SHP77 (cell line): ENCODE results near the gene CFAP298.
"Not testable (repeated sequence)": the region's sequence is repeated elsewhere in the genome, so short reads cannot be mapped to it uniquely, and the experiment has no call there.

Experiments used
- DNase-seq, 2 experiments: peaks; one replicate each; lab custom pipeline; 2025; lab: John Stamatoyannopoulos, UW

CFAP298 gene

DNA sequence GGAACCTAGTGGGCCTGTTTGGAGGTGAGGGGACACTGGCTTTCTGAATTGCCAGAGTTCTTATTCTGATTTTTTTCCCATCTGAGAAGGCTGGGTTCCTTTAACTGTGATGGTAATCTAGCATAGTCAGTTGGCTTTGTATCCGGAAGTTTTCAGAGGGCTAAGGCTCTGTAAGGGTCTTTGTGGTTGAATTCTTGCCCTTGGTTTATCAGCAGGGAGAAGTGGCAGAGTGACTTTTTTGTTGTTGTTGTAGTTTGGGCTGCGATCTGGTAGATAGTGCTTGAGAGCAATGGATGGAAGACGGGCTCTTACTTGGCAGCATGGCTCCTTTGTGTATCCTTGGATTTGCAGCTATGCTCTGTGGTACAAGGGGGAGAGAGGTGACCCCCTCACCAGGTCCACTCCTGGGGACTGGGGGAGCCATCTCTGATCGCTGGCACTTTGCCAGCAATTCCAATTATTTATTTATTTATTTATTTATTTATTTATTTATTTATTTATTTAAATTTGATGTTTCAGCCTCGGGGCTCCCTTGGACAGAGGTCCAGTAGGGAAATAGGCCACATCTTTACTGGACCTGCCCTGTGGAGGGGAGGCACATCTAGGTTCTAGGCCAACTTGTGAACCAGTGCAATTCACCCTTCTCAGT, 45.3 kb downstream of the CFAP298 start:
- DNase-seq: no peak

DNA sequence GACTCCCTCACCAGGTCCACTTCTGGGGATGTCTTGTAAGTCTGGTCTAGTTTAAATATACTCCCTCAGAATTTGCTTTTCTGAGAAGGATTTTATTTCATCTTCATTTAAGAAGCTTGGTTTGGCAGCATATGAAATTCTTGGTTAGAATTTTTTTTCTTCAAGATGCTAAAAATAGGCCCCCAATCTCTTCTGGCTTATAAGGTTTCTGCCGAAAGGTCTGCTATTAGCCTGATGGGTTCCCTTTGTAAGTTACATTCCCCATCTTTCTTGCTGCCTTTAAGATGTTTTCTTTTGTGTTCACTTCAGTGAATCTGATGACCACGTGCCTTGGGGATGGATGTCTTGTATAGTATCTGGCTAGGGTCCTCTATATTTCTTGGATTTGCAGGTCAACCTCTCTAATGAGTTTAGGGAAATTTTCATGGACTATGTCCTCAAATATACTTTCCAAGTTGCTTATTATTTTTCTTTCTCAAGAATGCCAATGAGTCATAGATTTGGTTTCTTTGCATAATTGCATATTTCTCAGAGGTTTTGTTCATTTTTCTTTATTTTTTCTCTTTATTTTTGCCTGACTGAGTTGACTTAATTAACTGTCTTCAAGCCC, 46.2 kb downstream of the CFAP298 start:
- DNase-seq: no peak

DNA sequence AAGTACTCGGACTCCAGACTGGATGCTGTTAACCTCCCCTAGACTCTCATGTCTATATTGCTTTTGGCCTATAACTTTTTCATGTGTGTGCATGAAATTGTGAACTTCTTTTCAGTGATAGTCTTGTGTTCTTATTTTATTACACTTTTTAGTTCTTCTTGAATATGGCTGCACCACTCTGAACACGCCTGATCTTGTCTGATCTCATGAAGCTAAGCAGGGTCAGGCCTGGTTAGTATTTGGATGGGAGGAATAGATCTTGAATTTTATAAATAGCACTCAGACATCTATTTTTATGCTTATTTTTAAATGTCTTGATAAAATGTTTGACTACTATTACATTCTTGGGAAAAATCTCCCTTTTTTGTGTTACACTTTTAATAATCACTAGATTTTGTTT, 49.3 kb downstream of the CFAP298 start:
- no peak for DNase-seq

DNA sequence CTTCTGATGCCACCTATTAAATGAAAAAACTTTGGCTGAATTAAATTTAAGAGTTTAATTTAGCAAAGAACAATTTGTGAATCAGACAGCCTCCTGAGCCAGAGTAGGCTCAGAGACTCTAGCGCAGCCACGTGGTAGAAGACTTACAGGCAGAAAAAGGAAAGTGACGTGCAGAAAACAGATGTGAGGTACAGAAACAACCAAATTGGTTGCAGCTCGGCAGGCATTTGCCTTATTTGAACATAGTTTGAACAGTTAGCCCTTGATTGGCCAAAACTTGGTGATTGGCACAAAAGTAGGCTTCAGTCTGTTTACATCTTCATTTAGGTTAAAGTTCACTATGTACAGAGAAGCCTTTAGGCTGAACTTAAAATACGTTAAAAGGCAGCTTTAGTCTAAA, 49.8 kb downstream of the CFAP298 start:
- no peak for DNase-seq

DNA sequence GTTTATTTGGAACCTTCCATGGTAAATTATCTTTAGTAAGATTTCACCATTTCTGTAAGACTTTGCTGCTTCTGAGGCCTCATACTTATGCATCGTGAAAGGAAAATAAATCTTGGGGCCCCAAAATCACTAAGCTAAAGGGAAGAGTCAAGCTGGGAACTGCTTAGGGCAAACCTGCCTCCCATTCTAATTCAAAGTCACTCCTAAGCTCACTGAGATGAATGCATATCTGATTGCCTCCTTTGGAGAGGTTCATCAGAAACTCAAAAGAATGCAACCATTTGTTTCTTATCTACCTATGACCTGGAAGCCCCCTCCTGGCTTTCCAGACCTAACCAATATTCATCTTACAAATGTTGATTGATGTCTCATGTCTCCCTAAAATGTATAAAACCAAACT, 50.7 kb downstream of the CFAP298 start:
- not testable (repeated sequence) for DNase-seq

DNA sequence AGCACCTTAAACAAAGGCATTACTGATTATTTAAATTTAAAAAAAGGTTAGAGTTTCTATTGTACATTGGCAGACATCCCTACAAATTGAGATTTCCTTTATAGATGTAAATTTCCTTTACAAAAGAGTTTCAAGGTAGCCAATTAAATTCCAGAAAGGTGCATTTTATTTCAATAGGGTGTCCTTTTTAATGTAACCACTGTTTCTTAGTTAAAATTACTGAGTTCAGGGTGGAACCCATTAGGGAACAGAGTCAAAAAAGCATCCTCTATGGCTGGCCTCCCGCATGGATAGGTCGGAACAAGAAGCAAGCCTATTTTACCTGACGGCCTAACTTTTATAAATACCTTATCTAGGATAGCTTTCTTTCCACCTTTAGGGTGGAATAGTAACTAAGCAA, 51.3 kb downstream of the CFAP298 start:
- no peak for DNase-seq

DNA sequence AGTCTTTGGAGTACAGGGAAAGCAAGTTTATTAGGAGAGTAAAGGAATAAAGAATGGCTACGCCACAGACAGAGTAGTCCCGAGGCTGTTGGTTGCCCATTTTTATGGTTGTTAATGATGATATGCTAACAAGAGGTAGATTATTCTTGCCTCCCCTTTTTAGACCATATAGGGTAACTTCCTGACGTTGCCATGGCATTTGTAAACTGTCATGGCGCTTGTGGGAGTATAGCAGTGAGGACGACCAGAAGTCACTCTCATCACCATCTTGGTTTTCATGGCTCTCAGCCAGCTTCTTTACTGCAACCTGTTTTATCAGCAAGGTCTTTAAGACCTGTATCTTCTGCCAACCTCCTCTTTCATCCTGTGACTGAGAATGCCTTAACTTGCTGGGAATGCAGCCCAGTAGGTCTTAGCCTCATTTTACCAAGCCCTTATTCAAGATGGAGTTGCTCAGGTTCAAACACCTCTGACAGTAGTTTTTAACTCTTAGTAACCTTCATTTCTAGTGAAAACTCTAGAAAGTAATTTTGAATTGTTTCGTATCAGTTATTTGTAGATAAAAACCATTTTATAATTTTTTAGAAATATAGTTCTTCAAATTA, 53.1 kb downstream of the CFAP298 start:
- no peak for DNase-seq

DNA sequence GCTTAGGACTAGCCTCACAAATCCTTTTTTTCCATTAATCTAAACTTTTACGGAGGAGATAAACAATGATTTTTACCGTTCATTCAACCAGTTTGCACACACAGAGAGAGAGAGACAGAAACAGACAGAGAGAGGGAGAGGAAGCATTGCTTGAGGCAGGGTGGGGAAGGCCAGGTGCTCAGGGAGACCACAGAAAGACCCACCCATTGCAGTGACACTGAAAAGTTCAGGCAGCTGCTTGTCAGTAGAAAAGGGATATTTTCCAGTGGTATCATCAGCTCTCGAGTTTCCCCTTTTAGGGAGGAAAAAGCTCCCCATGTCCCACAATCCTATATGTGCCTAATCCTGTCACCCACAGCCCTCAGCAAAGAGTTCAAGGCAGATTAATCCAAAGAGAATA, 54.1 kb downstream of the CFAP298 start:
- DNase-seq: no peak

DNA sequence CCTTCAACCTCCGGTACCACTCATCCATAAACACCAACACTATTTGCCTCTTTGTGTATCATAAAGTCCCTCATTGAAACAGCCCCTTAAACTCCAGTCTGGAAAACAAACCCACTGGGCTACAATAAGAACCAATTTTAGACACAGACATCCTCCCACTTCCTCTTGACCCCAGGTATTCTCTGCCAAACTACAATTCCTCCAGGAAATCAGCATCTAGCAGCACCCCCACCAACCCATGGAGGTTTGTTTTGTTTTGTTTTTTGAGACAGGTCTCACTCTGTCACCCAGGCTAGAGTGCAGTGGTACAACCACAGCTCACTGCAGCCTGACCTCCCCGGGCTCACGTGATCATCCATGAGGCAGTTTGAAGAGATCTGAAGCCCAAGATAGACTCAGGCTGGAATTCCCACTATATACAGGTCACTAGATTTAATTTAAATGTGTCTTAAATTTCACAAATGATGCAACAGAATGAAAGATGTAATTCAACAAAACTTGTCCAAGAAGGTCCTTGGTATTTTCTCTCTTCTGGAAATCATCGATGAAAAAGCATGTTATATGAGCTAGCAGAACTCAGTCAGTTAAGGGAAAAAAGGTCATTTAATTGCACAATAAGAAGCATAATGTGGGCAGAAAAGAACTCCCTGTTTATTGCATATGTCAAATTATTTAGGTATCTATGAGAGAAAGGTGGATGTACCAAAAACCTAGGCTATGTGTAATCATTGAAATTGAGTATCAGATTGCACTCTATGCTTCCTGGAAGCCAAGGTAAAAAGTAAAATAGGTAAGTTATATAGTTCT, 57.1 kb downstream of the CFAP298 start:
- DNase-seq: no peak

DNA sequence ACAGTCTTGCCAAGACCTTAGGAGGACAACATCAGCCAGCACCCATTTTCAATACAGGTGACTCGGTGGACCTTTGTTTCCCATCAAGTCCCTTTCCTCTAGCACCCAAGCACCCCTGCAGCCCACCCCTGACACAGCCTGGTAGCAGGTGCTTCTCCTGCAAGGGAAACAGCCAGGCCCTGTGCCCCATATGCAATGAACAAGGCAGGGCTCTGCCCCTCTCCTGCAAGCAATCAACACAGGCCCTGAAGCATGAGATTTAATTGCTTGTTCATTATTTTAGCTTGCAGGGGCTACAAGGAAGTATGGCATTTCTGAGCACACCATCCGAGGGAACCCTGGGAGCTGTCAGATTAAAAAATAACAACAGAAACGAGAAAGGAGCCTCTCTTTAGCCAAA, 62.3 kb downstream of the CFAP298 start:
- DNase-seq: no peak

DNA sequence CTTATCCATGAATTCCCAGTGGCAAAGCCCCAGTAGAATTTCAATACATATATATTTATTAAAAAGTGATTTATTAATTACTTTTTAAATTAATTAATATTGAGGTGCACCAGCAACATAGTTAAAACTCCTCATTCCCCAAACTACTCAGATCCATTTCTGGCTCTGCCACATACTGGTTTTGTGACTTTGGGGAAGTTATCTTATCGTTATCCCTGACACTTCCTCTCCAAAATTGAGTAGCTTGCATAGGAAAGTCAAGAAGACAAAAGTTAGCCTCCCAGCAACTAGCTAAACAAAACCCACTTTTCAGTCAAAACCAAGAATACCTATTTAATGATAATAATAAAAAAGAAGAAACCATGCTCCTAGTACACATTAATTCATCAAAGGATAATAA, 62.7 kb downstream of the CFAP298 start:
- no peak for DNase-seq
